Activated B cell treated with CpG ODN at 0.5 μM for 24 hours (primary cell): ENCODE results near the gene SMIM10. TPM values are rescaled to one million over a fixed set of nuclear protein-coding genes. Genes with fewer than 3 reads are reported as not detected.
A peak's percentile ranks its signal among the peaks of the same experiment; 100 is the strongest.

Source experiments
- ATAC-seq: fragments of 200-7000 bp; cut with Tn5 transposase; one replicate; pipeline ENCODE4 v1.10.0; 2021; ENCODE audit warnings: low read depth, mild to moderate bottlenecking, moderate library complexity
- CTCF ChIA-PET: fragments of 350-600 bp; sonication (Branson Sonifier 250); formaldehyde crosslinking; loops from one replicate; lab custom pipeline; 2021; ENCODE audit warnings: antibody characterized with exemption; lab: Charles Lee
- POLR2A ChIA-PET: fragments of 350-600 bp; sonication (Branson Sonifier 250); formaldehyde crosslinking; loops from one replicate; lab custom pipeline; 2021; ENCODE audit warnings: antibody characterized with exemption; lab: Charles Lee
- DNase-seq: peaks from one replicate; pipeline ENCODE4 v3.0.0; 2022
- H3K27ac Mint-ChIP-seq: one replicate; pipeline ENCODE4 v1.8.0; 2020; ENCODE audit warnings: mixed read lengths
- H3K27me3 Mint-ChIP-seq: one replicate; pipeline ENCODE4 v1.8.0; 2021; ENCODE audit warnings: mixed read lengths
- H3K36me3 Mint-ChIP-seq: one replicate; pipeline ENCODE4 v1.8.0; 2021; ENCODE audit warnings: low read depth, mixed read lengths
- H3K4me1 Mint-ChIP-seq: one replicate; pipeline ENCODE4 v1.8.0; 2021; ENCODE audit warnings: mixed read lengths
- H3K4me3 Mint-ChIP-seq: one replicate; pipeline ENCODE4 v1.8.0; 2020; ENCODE audit warnings: mild to moderate bottlenecking, mixed read lengths
- H3K9me3 Mint-ChIP-seq: one replicate; pipeline ENCODE4 v1.8.0; 2020; ENCODE audit warnings: mixed read lengths
- intact Hi-C: fragments of 100-400 bp; cut with micrococcal nuclease; formaldehyde crosslinking; loops from one replicate; pipeline ENCODE4 v1.15.1; 2024
- total RNA-seq: library from RNA; stranded (reverse); gene quantifications from 2 replicates; pipeline ENCODE4 v1.2.3, GENCODE V29; 2022
- TF ChIP-seq, protein P1 (sequence below): fragments of 200-600 bp; IDR thresholded peaks from one replicate; pipeline ENCODE4 v1.8.0; 2022; ENCODE audit warnings: antibody characterized with exemption, mild to moderate bottlenecking

Gene SMIM10
- total RNA-seq, 1 donor from 2014 or later = 1.4 TPM

DNA sequence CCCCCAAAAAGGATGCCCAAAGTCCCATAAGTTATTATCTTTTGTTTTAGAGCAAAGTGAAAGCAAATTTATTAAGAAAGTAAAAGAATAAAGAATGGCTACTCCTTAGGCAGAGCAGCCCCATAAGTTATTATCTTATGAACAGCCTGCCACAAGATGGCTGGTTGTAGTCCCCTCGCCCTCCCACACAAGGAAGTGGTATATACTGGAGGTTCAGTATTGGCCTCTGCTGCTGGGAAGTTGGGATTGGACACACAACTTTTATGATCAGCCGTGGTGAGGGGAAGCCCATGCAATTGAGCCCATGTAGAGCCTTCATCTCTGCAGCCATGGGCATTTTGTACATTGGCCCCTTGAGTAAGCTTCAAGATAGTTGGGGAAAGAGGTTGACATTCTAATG is 8.0 kb upstream of the SMIM10 start:
- no peak for DNase-seq
- Mint-ChIP-seq H3K4me3 (no peak overlapping the region), H3K27ac (no peak overlapping the region), H3K9me3 (no peaks in the 10 kb centered on the region), H3K27me3 (no peaks in the 10 kb centered on the region), H3K36me3 (no peaks in the 10 kb centered on the region), H3K4me1 (no peaks in the 10 kb centered on the region)
- TF ChIP-seq, protein P1, sequence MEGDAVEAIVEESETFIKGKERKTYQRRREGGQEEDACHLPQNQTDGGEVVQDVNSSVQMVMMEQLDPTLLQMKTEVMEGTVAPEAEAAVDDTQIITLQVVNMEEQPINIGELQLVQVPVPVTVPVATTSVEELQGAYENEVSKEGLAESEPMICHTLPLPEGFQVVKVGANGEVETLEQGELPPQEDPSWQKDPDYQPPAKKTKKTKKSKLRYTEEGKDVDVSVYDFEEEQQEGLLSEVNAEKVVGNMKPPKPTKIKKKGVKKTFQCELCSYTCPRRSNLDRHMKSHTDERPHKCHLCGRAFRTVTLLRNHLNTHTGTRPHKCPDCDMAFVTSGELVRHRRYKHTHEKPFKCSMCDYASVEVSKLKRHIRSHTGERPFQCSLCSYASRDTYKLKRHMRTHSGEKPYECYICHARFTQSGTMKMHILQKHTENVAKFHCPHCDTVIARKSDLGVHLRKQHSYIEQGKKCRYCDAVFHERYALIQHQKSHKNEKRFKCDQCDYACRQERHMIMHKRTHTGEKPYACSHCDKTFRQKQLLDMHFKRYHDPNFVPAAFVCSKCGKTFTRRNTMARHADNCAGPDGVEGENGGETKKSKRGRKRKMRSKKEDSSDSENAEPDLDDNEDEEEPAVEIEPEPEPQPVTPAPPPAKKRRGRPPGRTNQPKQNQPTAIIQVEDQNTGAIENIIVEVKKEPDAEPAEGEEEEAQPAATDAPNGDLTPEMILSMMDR = no peak
- ChIA-PET POLR2A (no interaction called here), CTCF (no interaction called here)
- intact Hi-C loops = no loop called here
- ATAC-seq = no peak

DNA sequence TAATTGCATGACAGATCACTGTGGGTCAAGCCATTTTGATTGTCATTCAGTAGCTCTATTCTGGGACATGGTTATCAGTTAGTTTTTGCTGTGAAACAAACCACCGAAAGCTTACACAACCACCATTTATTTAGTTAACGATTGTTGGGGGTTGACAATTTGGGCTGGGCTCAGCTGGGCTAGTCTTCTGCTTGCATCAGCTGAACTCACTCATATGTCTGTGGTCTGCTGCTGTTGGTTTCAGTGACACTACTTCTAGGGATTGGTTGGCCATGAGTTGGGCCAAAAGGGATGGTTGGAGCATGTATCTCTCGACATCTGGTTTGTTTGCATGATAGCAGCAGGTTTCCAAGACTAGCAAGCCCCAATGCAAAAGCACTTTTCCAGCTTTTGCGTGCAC is 5.3 kb upstream of the SMIM10 start:
- ChIA-PET CTCF (no interaction called here), POLR2A (no interaction called here)
- intact Hi-C loops = no loop called here
- no peak for ATAC-seq
- Mint-ChIP-seq H3K36me3 (no peaks in the 10 kb centered on the region), H3K4me1 (peaks cover 4% of the 10 kb centered on the region), H3K27ac (no peak overlapping the region), H3K27me3 (peaks cover 6% of the 10 kb centered on the region), H3K9me3 (no peaks in the 10 kb centered on the region), H3K4me3 (no peak overlapping the region)
- TF ChIP-seq, protein P1 = no peak
- DNase-seq = no peak

DNA sequence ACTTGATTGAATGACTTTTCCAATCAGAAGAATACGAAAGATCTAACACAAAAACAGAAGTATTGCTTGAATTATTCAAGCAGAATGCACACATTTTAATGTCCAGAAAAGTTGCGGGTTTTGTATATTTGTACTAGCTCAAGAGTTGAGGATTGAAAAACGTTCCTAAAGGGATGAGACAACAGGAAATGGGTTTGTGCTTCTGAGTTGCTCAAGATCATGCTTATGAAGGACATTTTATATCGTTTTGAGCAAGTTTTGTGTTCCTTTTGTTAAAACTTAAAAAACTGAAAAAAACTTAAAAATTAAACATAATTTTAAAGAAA is 353 bp upstream of the SMIM10 start:
- peak overlapping the region; percentile 25 for H3K4me3 Mint-ChIP-seq
- H3K27ac Mint-ChIP-seq = no peak overlapping the region
- TF ChIP-seq, protein P1 = no peak
- no peaks in the 10 kb centered on the region for H3K36me3 Mint-ChIP-seq
- ATAC-seq = no peak
- CTCF ChIA-PET = interaction anchor here (1.4 kb wide), 1 partner anchor 96 kb away, joined by 4 read pairs; no protein-coding TSS in a partner anchor
- POLR2A ChIA-PET = no interaction called here
- peaks cover 13% of the 10 kb centered on the region for H3K27me3 Mint-ChIP-seq
- no peak for DNase-seq
- H3K4me1 Mint-ChIP-seq = peaks cover 15% of the 10 kb centered on the region
- no peaks in the 10 kb centered on the region for H3K9me3 Mint-ChIP-seq
- intact Hi-C loops = loop anchor here (10.0 kb wide), 1 partner anchor 506 kb away; no protein-coding TSS in a partner anchor

DNA sequence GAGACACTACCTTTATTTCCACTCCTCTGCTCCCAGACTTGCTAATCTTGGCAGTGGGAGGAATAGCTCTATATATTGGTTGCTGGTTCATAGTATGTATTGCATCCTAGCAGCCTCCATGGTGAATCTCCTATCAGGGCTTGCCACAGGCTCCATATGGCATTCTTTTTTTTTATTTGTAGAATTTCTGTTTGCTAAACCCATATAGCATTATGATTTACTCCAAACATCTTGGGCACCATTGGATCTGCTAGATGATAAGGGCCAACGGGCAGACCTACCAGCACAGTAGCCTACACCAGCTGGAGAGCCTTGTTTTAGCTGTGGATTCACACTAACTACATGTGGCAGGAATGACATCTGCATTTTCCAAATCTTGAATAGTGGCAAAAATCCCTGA is 6.9 kb downstream of the SMIM10 start:
- intact Hi-C loops = loop anchor here (10.0 kb wide), 1 partner anchor 513 kb away; no protein-coding TSS in a partner anchor
- H3K4me1 Mint-ChIP-seq = no peaks in the 10 kb centered on the region
- H3K27me3 Mint-ChIP-seq = no peaks in the 10 kb centered on the region
- no peak for DNase-seq
- H3K9me3 Mint-ChIP-seq = no peaks in the 10 kb centered on the region
- ChIA-PET POLR2A (no interaction called here), CTCF (no interaction called here)
- no peak for ATAC-seq
- TF ChIP-seq, protein P1 = no peak
- no peak overlapping the region for H3K4me3 Mint-ChIP-seq
- H3K27ac Mint-ChIP-seq = no peak overlapping the region
- H3K36me3 Mint-ChIP-seq = no peaks in the 10 kb centered on the region

DNA sequence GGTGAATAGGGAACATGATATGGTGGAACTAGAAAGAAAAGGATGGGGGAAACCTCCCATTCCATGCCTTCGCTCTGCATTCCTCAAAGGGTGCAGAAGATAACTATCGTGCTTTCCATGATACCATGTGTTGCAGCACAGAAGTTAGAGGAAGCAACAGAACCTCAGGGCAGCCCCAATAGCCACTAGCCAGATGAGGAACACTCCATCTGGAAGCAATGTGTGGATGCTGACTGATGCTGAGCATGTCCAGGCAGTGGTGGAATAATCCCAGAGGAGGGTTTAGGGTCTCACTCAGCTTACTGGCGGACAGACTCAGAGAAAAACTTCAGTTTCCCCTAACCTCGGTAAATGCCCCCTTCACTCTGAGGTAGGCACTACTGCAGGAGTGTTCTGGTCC is 7.5 kb downstream of the SMIM10 start:
- POLR2A ChIA-PET = no interaction called here
- Mint-ChIP-seq H3K4me3 (no peak overlapping the region), H3K27me3 (no peaks in the 10 kb centered on the region), H3K27ac (no peak overlapping the region), H3K4me1 (peaks cover under 1% of the 10 kb centered on the region), H3K36me3 (no peaks in the 10 kb centered on the region), H3K9me3 (no peaks in the 10 kb centered on the region)
- intact Hi-C loops = loop anchor here (10.0 kb wide), 1 partner anchor 513 kb away; no protein-coding TSS in a partner anchor
- CTCF ChIA-PET = no interaction called here
- TF ChIP-seq, protein P1 = no peak
- ATAC-seq (no peak), DNase-seq (no peak)
